Measurements from ENCODE around the gene ZFAND2A. TPM values are rescaled to one million over a fixed set of nuclear protein-coding genes. Genes with fewer than 3 reads are reported as not detected.

ZFAND2A gene
- total RNA-seq, 1 donor = 13.0 TPM

GRCh38 chr7:1106793-1107421 lies 53.1 kb downstream of the ZFAND2A start:
- Histone ChIP-seq H3K9me3 (ENCODE audit: low read depth, low read length) (no peaks in the 10 kb centered on the region), H3K36me3 (ENCODE audit: insufficient read depth, low read length) (no peaks in the 10 kb centered on the region), H3K27me3 (ENCODE audit: insufficient read depth, low read length) (no peaks in the 10 kb centered on the region), H2AFZ (ENCODE audit: low read length) (no peak overlapping the region), H3K79me2 (ENCODE audit: insufficient read depth, low read length) (no peaks in the 10 kb centered on the region), H3K4me2 (ENCODE audit: insufficient read depth, low read length) (no peak overlapping the region), H4K20me1 (ENCODE audit: insufficient read depth, low read length) (peaks cover 27% of the 10 kb centered on the region), H3K4me3 (ENCODE audit: insufficient read depth, low read length) (no peak overlapping the region), H3K27ac (ENCODE audit: low read depth, low read length) (no peak overlapping the region), H3K4me1 (ENCODE audit: insufficient read depth, low read length) (peaks cover 12% of the 10 kb centered on the region)
- TF ChIP-seq CTCF (IDR thresholded peaks at IDR 0.05; ENCODE audit: extremely low read depth, low read depth, low read length) = no peak
- DNase-seq (ENCODE audit: insufficient read length, low spot score, missing footprints) = no peak

- no peaks in the 10 kb centered on the region for H3K9me3 ChIP-seq (ENCODE audit: low read depth, low read length)
- peaks cover 11% of the 10 kb centered on the region for H3K4me1 ChIP-seq (ENCODE audit: insufficient read depth, low read length)
- peak; percentile 77 for DNase-seq (ENCODE audit: insufficient read length, low spot score, missing footprints)
- H3K4me3 ChIP-seq (ENCODE audit: insufficient read depth, low read length) = no peak overlapping the region
- H3K79me2 ChIP-seq (ENCODE audit: insufficient read depth, low read length) = no peaks in the 10 kb centered on the region
- no peaks in the 10 kb centered on the region for H3K27me3 ChIP-seq (ENCODE audit: insufficient read depth, low read length)
- no peak for TF ChIP-seq CTCF (IDR thresholded peaks at IDR 0.05; ENCODE audit: extremely low read depth, low read depth, low read length)
- H3K27ac ChIP-seq (ENCODE audit: low read depth, low read length) = no peak overlapping the region
- peaks cover 34% of the 10 kb centered on the region for H4K20me1 ChIP-seq (ENCODE audit: insufficient read depth, low read length)
- no peaks in the 10 kb centered on the region for H3K36me3 ChIP-seq (ENCODE audit: insufficient read depth, low read length)
- H2AFZ ChIP-seq (ENCODE audit: low read length) = no peak overlapping the region
- H3K4me2 ChIP-seq (ENCODE audit: insufficient read depth, low read length) = no peak overlapping the region
These were observed 53.8 kb downstream of the ZFAND2A start for GRCh38 chr7:1106063-1106792.

- no peak overlapping the region for H3K4me3 ChIP-seq (ENCODE audit: insufficient read depth, low read length)
- no peaks in the 10 kb centered on the region for H3K79me2 ChIP-seq (ENCODE audit: insufficient read depth, low read length)
- H3K36me3 ChIP-seq (ENCODE audit: insufficient read depth, low read length) = no peaks in the 10 kb centered on the region
- no peak overlapping the region for H3K27ac ChIP-seq (ENCODE audit: low read depth, low read length)
- peak; percentile 53 for DNase-seq (ENCODE audit: insufficient read length, low spot score, missing footprints)
- no peak overlapping the region for H2AFZ ChIP-seq (ENCODE audit: low read length)
- TF ChIP-seq CTCF (IDR thresholded peaks at IDR 0.05; ENCODE audit: extremely low read depth, low read depth, low read length) = no peak
- H4K20me1 ChIP-seq (ENCODE audit: insufficient read depth, low read length) = peaks cover 41% of the 10 kb centered on the region
- peaks cover 11% of the 10 kb centered on the region for H3K4me1 ChIP-seq (ENCODE audit: insufficient read depth, low read length)
- no peaks in the 10 kb centered on the region for H3K27me3 ChIP-seq (ENCODE audit: insufficient read depth, low read length)
- no peak overlapping the region for H3K4me2 ChIP-seq (ENCODE audit: insufficient read depth, low read length)
- no peaks in the 10 kb centered on the region for H3K9me3 ChIP-seq (ENCODE audit: low read depth, low read length)
These were observed 54.8 kb downstream of the ZFAND2A start for GRCh38 chr7:1105189-1105588.

- peak; percentile 62 for DNase-seq (ENCODE audit: insufficient read length, low spot score, missing footprints)
- peaks cover 41% of the 10 kb centered on the region for H4K20me1 ChIP-seq (ENCODE audit: insufficient read depth, low read length)
- H3K4me3 ChIP-seq (ENCODE audit: insufficient read depth, low read length) = no peak overlapping the region
- no peaks in the 10 kb centered on the region for H3K36me3 ChIP-seq (ENCODE audit: insufficient read depth, low read length)
- H2AFZ ChIP-seq (ENCODE audit: low read length) = no peak overlapping the region
- H3K27ac ChIP-seq (ENCODE audit: low read depth, low read length) = no peak overlapping the region
- no peaks in the 10 kb centered on the region for H3K9me3 ChIP-seq (ENCODE audit: low read depth, low read length)
- no peaks in the 10 kb centered on the region for H3K27me3 ChIP-seq (ENCODE audit: insufficient read depth, low read length)
- TF ChIP-seq CTCF (IDR thresholded peaks at IDR 0.05; ENCODE audit: extremely low read depth, low read depth, low read length) = no peak
- peaks cover 11% of the 10 kb centered on the region for H3K4me1 ChIP-seq (ENCODE audit: insufficient read depth, low read length)
- H3K4me2 ChIP-seq (ENCODE audit: insufficient read depth, low read length) = no peak overlapping the region
- H3K79me2 ChIP-seq (ENCODE audit: insufficient read depth, low read length) = no peaks in the 10 kb centered on the region
These were observed 55.3 kb downstream of the ZFAND2A start for GRCh38 chr7:1104516-1105179.
